Smooth muscle cell (in vitro differentiated cells): ENCODE measurements around the gene RIPK3. TPM values are rescaled to one million over a fixed set of nuclear protein-coding genes. Genes with fewer than 3 reads are reported as not detected.

Experiments used
- DNase-seq: peaks from one replicate; lab custom pipeline; 2025; ENCODE audit not compliant: unreplicated experiment; lab: John Stamatoyannopoulos, UW
- H2AFZ ChIP-seq: fragments of 200-600 bp; sonication (generic); 2 replicates; pipeline ENCODE4 v1.6.0; 2016; ENCODE audit warnings: antibody characterized with exemption, low read depth, mild to moderate bottlenecking
- H3F3A ChIP-seq: fragments of 200-600 bp; sonication (generic); 2 replicates; pipeline ENCODE4 v1.6.0; 2017; ENCODE audit warnings: antibody characterized with exemption, low read depth
- H3K27ac ChIP-seq: fragments of 200-600 bp; sonication (generic); 2 replicates; pipeline ENCODE4 v1.5.1; 2016; ENCODE audit warnings: low read depth, mild to moderate bottlenecking
- H3K27me3 ChIP-seq: fragments of 200-600 bp; sonication (generic); 2 replicates; pipeline ENCODE4 v1.6.1; 2016; ENCODE audit warnings: low read depth, mild to moderate bottlenecking
- H3K36me3 ChIP-seq: fragments of 200-600 bp; sonication (generic); 2 replicates; pipeline ENCODE4 v1.5.1; 2016; ENCODE audit warnings: low read depth
- H3K4me1 ChIP-seq: fragments of 200-600 bp; sonication (generic); 2 replicates; pipeline ENCODE4 v1.5.1; 2016; ENCODE audit warnings: low read depth
- H3K4me2 ChIP-seq: fragments of 200-600 bp; sonication (generic); 2 replicates; pipeline ENCODE4 v1.6.0; 2016; ENCODE audit warnings: mild to moderate bottlenecking
- H3K4me3 ChIP-seq: fragments of 200-600 bp; sonication (generic); 2 replicates; pipeline ENCODE4 v1.5.1; 2016; ENCODE audit warnings: mild to moderate bottlenecking
- H3K79me2 ChIP-seq: fragments of 200-600 bp; sonication (generic); 2 replicates; pipeline ENCODE4 v1.6.0; 2016; ENCODE audit warnings: low read depth, mild to moderate bottlenecking
- H3K9ac ChIP-seq: fragments of 200-600 bp; sonication (generic); 2 replicates; pipeline ENCODE4 v1.6.0; 2016; ENCODE audit warnings: low read depth
- H3K9me3 ChIP-seq: fragments of 200-600 bp; sonication (generic); replicated peaks from 2 replicates; pipeline ENCODE4 v1.5.1; 2016; ENCODE audit warnings: low read depth
- H4K20me1 ChIP-seq: fragments of 200-600 bp; sonication (generic); 2 replicates; pipeline ENCODE4 v1.6.0; 2016; ENCODE audit warnings: low read depth
- WGBS: methylation state at CpG from one replicate; pipeline ENCODE4 v1.1.7; 2016; ENCODE audit warnings: low lambda C conversion rate; 5-methylcytosine and 5-hydroxymethylcytosine counted together
- polyA plus RNA-seq: library from polyadenylated mRNA; unstranded; fragments of >200 nt; fragmentation: Nextera tagmentation; extraction: Ambion mirVana; gene quantifications from 2 replicates; pipeline ENCODE4 v1.2.1, GENCODE V29; 2016
- total RNA-seq: library from RNA; depleted of rRNA; stranded (reverse); fragments of >200 nt; gene quantifications from 2 replicates; pipeline ENCODE4 v1.2.3, GENCODE V29; 2014
- TF ChIP-seq, protein P1 (sequence below): fragments of 200-600 bp; sonication (generic); IDR thresholded peaks from 2 replicates; pipeline ENCODE4 v1.5.1; 2017; ENCODE audit warnings: borderline replicate concordance, mild to moderate bottlenecking, antibody characterized with exemption; ENCODE audit not compliant: insufficient read depth, poor library complexity, severe bottlenecking

The RIPK3 gene
- total and polyA plus RNA-seq, 2 experiments from 2014 or later = 1.3 TPM; not detected in 1

DNA sequence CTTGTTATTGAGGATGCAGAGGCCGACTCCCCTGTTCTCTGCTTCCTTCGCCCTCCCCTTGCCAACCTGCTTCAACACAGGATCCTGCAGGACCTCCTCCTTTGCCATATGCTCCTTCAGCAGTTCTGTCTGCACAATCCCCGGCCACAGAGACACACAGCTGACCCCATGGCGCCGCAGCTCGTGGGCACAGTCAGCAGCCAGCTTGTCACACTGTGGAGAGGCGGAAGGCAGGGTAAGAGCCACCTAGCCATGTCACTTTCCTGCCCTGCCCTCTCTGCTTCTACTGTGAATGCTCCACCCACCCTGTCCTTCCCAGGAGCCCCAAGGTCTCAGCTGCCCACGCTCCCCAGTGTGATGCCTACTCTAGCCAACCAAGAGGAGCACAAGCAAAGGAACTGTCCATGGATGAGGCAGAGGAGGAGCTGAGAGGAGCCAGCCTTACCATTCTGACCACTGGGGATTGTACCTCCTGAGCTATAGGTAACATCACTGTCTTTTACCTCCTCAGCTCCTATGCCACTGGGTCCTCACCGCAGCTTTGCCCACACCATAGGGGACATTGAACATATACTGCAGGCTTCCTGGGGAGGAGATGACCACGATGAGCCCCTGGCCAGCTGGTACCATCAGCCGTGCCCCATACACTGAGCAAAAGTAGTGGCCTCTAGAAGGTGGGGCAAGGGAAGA, 47.5 kb downstream of the RIPK3 start:
- Histone ChIP-seq H2AFZ (no peak overlapping the region), H3K4me3 (no peak overlapping the region), H3F3A (peaks cover 3% of the 10 kb centered on the region), H3K27me3 (no peaks in the 10 kb centered on the region), H3K9me3 (no peaks in the 10 kb centered on the region), H3K4me1 (peaks cover 2% of the 10 kb centered on the region), H3K36me3 (no peaks in the 10 kb centered on the region), H4K20me1 (no peaks in the 10 kb centered on the region), H3K27ac (no peak overlapping the region), H3K4me2 (no peak overlapping the region), H3K9ac (no peak overlapping the region), H3K79me2 (no peaks in the 10 kb centered on the region)
- DNase-seq = no peak
- TF ChIP-seq, protein P1, sequence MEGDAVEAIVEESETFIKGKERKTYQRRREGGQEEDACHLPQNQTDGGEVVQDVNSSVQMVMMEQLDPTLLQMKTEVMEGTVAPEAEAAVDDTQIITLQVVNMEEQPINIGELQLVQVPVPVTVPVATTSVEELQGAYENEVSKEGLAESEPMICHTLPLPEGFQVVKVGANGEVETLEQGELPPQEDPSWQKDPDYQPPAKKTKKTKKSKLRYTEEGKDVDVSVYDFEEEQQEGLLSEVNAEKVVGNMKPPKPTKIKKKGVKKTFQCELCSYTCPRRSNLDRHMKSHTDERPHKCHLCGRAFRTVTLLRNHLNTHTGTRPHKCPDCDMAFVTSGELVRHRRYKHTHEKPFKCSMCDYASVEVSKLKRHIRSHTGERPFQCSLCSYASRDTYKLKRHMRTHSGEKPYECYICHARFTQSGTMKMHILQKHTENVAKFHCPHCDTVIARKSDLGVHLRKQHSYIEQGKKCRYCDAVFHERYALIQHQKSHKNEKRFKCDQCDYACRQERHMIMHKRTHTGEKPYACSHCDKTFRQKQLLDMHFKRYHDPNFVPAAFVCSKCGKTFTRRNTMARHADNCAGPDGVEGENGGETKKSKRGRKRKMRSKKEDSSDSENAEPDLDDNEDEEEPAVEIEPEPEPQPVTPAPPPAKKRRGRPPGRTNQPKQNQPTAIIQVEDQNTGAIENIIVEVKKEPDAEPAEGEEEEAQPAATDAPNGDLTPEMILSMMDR = no peak
- WGBS = over 99% methylated on average over 11 of the region's 11 CpGs

DNA sequence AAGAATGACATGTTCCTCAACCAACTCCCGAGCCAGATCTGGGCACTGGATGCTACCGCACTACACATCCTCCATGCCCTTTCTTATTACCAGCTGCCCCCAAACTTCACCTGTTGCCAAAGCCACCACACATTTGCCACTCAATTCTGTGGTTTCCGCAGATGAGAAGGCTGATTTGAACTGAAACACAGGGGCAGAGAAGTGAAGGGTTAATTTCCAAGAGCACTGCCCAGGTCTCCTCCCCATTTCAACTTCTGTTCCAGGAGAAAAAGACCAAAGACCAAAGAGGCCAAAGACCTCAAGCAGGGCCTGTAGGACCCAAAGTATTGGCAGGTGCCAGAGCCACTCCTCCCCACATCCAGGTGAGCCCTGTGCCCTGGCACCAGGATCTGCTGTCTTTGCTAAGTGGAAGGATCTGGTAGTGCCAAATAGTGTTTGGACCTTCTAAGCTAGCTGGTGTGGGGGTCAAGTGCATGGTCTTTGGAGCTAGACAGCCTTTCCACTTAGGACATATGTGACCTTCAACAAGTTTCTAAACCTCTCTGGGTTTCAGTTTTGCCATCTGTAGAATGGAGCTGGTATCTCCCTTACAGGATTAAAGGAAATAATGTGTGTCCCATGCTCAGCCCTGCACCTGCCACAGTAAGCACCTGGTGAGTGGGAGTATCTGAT, 48.2 kb downstream of the RIPK3 start:
- Histone ChIP-seq H3K9me3 (no peaks in the 10 kb centered on the region), H3K4me2 (no peak overlapping the region), H3K4me1 (peaks cover 1% of the 10 kb centered on the region), H2AFZ (no peak overlapping the region), H3K27ac (no peak overlapping the region), H3K79me2 (no peaks in the 10 kb centered on the region), H4K20me1 (no peaks in the 10 kb centered on the region), H3K27me3 (no peaks in the 10 kb centered on the region), H3F3A (no peaks in the 10 kb centered on the region), H3K9ac (no peak overlapping the region), H3K4me3 (no peak overlapping the region), H3K36me3 (no peaks in the 10 kb centered on the region)
- no peak for DNase-seq
- 78% methylated on average over 3 of the region's 3 CpGs for WGBS
- TF ChIP-seq, protein P1 = no peak

DNA sequence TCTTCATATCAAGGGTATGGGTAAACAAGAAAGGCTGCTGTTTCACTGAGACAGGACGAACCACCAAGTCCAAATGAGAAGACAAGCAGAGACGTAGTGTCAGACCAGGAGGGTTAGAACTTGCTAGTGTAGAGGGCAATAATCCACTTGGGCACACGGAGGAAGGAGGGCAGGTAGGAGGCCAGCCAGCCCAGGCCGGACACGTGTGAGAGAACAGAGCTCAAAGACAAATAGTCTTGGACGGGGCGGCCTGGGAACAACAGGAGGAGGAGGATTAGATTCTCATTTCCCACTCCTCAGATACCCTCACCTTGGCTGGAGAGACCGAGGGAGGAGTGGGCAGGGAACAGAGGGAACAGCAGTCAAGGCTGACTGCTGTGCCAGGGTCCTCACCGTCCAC, 49.0 kb downstream of the RIPK3 start:
- H2AFZ ChIP-seq = no peak overlapping the region
- TF ChIP-seq, protein P1 = no peak
- H3K4me2 ChIP-seq = no peak overlapping the region
- H3K36me3 ChIP-seq = no peaks in the 10 kb centered on the region
- H3K4me1 ChIP-seq = no peaks in the 10 kb centered on the region
- no peak overlapping the region for H3K9ac ChIP-seq
- H3K27ac ChIP-seq = no peak overlapping the region
- H3K9me3 ChIP-seq = no peaks in the 10 kb centered on the region
- 90% methylated on average over 9 of the region's 9 CpGs for WGBS
- DNase-seq = no peak
- H3K4me3 ChIP-seq = no peak overlapping the region
- no peaks in the 10 kb centered on the region for H3K79me2 ChIP-seq
- no peaks in the 10 kb centered on the region for H4K20me1 ChIP-seq
- H3F3A ChIP-seq = no peaks in the 10 kb centered on the region
- H3K27me3 ChIP-seq = no peaks in the 10 kb centered on the region
